ENCODE results near the gene ACAD10. TPM values are rescaled to one million over a fixed set of nuclear protein-coding genes. Genes with fewer than 3 reads are reported as not detected.

The ACAD10 gene
- total RNA-seq, 1 experiment from 2014 or later: 25.4 TPM

DNA sequence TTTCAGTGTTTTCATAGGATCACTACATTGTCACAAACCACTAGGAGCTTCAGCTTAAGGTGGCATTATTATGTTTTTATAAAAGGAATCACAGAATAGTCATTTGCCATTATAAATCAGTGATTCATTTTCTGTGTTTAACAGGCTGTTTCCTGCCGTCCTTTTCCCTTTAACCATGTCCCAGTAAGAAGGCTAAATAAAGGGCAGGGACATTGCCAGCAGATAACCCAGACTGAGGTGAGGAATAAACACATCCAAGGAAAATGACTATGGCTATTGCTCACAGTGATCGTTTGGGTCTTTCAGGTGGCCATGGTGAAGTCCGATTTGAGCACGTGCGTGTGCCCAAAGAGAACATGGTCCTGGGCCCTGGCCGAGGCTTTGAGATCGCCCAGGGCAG lies 63.0 kb downstream of the ACAD10 start:
- no peak overlapping the region for H3K27ac Mint-ChIP-seq (ENCODE audit: low read depth, unreplicated experiment)
- no peaks in the 10 kb centered on the region for H3K4me1 Mint-ChIP-seq (ENCODE audit: insufficient read depth, unreplicated experiment)
- H3K27me3 Mint-ChIP-seq (ENCODE audit: insufficient read depth, unreplicated experiment): no peaks in the 10 kb centered on the region
- intact Hi-C loops (cut with micrococcal nuclease): no loop called here
- BruUV-seq (replicated peaks): no TSS peak
- TF ChIP-seq CTCF (IDR thresholded peaks at IDR 0.05; ENCODE audit: unreplicated experiment): no peak
- peaks cover 57% of the 10 kb centered on the region for H3K36me3 Mint-ChIP-seq (ENCODE audit: insufficient read depth, unreplicated experiment)
- no peak overlapping the region for H3K4me3 Mint-ChIP-seq (ENCODE audit: unreplicated experiment)
- DNase-seq (ENCODE audit: unreplicated experiment): no peak
- CTCF ChIA-PET: no interaction called here
- no peaks in the 10 kb centered on the region for H3K9me3 Mint-ChIP-seq (ENCODE audit: unreplicated experiment)
- POLR2A ChIA-PET: interaction anchor here (0.8 to 1.2 kb wide), 2 partner anchors 13 to 64 kb away, joined by 3 to 5 read pairs; no protein-coding TSS in a partner anchor

DNA sequence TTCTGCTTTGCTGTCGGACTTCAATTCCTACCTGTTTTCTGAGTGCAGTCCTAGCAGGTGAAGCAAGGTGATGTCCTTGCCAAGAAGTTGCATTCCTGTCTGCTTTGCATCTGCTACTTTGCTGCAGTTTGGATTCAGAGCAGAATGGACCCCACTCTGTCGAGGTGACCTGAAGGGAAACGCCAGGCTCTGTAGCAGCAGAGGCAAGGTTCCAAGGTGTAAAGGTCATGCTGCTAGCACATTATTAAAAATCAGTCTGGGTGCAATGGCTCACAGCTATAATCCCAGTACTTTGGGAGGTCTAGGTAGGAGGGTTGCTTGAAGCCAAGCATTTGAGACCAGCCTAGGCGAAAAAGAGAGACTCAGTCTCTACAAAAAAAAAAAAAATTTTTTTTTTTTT lies 63.5 kb downstream of the ACAD10 start:
- no TSS peak for BruUV-seq (replicated peaks)
- DNase-seq (ENCODE audit: unreplicated experiment): no peak
- intact Hi-C loops (cut with micrococcal nuclease): no loop called here
- H3K27ac Mint-ChIP-seq (ENCODE audit: low read depth, unreplicated experiment): no peak overlapping the region
- ChIA-PET POLR2A (interaction anchor here (0.7 kb wide), 1 partner anchor 24 kb away, joined by 4 read pairs; no protein-coding TSS in a partner anchor), CTCF (interaction anchor here (1.5 kb wide), 1 partner anchor 64 kb away, joined by 5 read pairs; no protein-coding TSS in a partner anchor)
- no peak overlapping the region for H3K4me3 Mint-ChIP-seq (ENCODE audit: unreplicated experiment)
- no peaks in the 10 kb centered on the region for H3K9me3 Mint-ChIP-seq (ENCODE audit: unreplicated experiment)
- no peaks in the 10 kb centered on the region for H3K27me3 Mint-ChIP-seq (ENCODE audit: insufficient read depth, unreplicated experiment)
- no peaks in the 10 kb centered on the region for H3K4me1 Mint-ChIP-seq (ENCODE audit: insufficient read depth, unreplicated experiment)
- TF ChIP-seq CTCF (IDR thresholded peaks at IDR 0.05; ENCODE audit: unreplicated experiment): no peak
- H3K36me3 Mint-ChIP-seq (ENCODE audit: insufficient read depth, unreplicated experiment): peaks cover 58% of the 10 kb centered on the region

GRCh38 chr12:111753144-111753881 lies 67.5 kb downstream of the ACAD10 start:
- no peaks in the 10 kb centered on the region for H3K27me3 Mint-ChIP-seq (ENCODE audit: insufficient read depth, unreplicated experiment)
- peaks cover 33% of the 10 kb centered on the region for H3K36me3 Mint-ChIP-seq (ENCODE audit: insufficient read depth, unreplicated experiment)
- TF ChIP-seq CTCF (IDR thresholded peaks at IDR 0.05; ENCODE audit: unreplicated experiment): peak; percentile 64
- CTCF ChIA-PET: interaction anchor here (0.6 to 5.0 kb wide), 22 partner anchors 8 to 1240 kb away, joined by 3 to 65 read pairs (median 4); no protein-coding TSS in a partner anchor
- peak; percentile 55 for DNase-seq (ENCODE audit: unreplicated experiment)
- intact Hi-C loops (cut with micrococcal nuclease): loop anchor here (1.0 kb wide), 2 partner anchors 35 to 60 kb away; no protein-coding TSS in a partner anchor
- POLR2A ChIA-PET: interaction anchor here (0.8 to 1.2 kb wide), 4 partner anchors 11 to 64 kb away, joined by 3 to 4 read pairs (median 4); no protein-coding TSS in a partner anchor
- H3K27ac Mint-ChIP-seq (ENCODE audit: low read depth, unreplicated experiment): no peak overlapping the region
- no peak overlapping the region for H3K4me3 Mint-ChIP-seq (ENCODE audit: unreplicated experiment)
- BruUV-seq (replicated peaks): no TSS peak
- H3K9me3 Mint-ChIP-seq (ENCODE audit: unreplicated experiment): no peaks in the 10 kb centered on the region
- H3K4me1 Mint-ChIP-seq (ENCODE audit: insufficient read depth, unreplicated experiment): no peaks in the 10 kb centered on the region

- Mint-ChIP-seq H3K4me1 (ENCODE audit: insufficient read depth, unreplicated experiment) (no peaks in the 10 kb centered on the region), H3K27me3 (ENCODE audit: insufficient read depth, unreplicated experiment) (no peaks in the 10 kb centered on the region), H3K27ac (ENCODE audit: low read depth, unreplicated experiment) (no peak overlapping the region), H3K36me3 (ENCODE audit: insufficient read depth, unreplicated experiment) (peaks cover 27% of the 10 kb centered on the region), H3K4me3 (ENCODE audit: unreplicated experiment) (no peak overlapping the region), H3K9me3 (ENCODE audit: unreplicated experiment) (no peaks in the 10 kb centered on the region)
- CTCF ChIA-PET: interaction anchor here (0.5 to 5.0 kb wide), 11 partner anchors 9 to 499 kb away, joined by 3 to 65 read pairs (median 4); no protein-coding TSS in a partner anchor
- intact Hi-C loops (cut with micrococcal nuclease): no loop called here
- BruUV-seq (replicated peaks): no TSS peak
- POLR2A ChIA-PET: interaction anchor here (0.7 to 1.3 kb wide), 2 partner anchors 46 to 58 kb away, joined by 3 to 5 read pairs; no protein-coding TSS in a partner anchor
- TF ChIP-seq CTCF (IDR thresholded peaks at IDR 0.05; ENCODE audit: unreplicated experiment): no peak
- no peak for DNase-seq (ENCODE audit: unreplicated experiment)
Observed at GRCh38 chr12:111754671-111755070, 68.8 kb downstream of the ACAD10 start.
